Thyroid gland (tissue), 4 donors: ENCODE data around the gene CLDN24.

Experiments used
- CTCF ChIP-seq, 6 experiments: fragments of 200-600 bp in 3 of 6; fragments of 450-650 bp in 3 of 6; sonication (generic) in 3 of 6; IDR thresholded peaks; one replicate each; pipeline ENCODE4 v1.5.1; 2016 to 2019; ENCODE audit warnings: antibody characterized with exemption in 6 of 6, mild to moderate bottlenecking in 2 of 6, inconsistent platforms in 1 of 6, moderate library complexity in 1 of 6
- POLR2A ChIP-seq, 2 donors: fragments of 450-650 bp; IDR thresholded peaks; one replicate each; pipeline ENCODE4 v1.6.1; 2017; ENCODE audit warnings: antibody characterized with exemption in 2 of 2, mild to moderate bottlenecking in 2 of 2, moderate library complexity in 1 of 2

DNA sequence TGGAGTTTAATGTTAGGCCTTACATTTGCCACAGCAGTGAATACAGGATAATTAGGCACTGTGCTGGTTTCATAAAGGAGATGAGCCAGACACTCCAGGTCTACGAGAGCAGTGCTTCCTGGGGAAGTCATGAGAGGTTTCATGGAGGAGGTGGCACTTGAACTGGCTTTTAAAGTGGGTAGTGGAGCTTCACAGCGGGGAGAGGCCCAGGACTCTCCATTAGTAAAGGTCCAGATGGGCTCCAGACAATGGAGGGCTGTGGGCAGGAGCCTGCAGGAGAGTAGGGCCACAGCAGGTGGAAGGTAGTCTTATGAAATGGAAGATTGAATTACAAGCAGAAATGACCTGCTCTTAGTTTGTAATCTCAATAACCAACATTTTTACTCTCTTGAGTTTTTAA, 31.2 kb downstream of the CLDN24 start:
- no peak for TF ChIP-seq CTCF (IDR thresholded peaks at IDR 0.05)
- TF ChIP-seq POLR2A (IDR thresholded peaks at IDR 0.05) = no peak
